Nephron (organoid): ENCODE results near the gene RPS6KC1.
"Not testable (repeated sequence)": the region's sequence is repeated elsewhere in the genome, so short reads cannot be mapped to it uniquely, and the experiment has no call there.

Source experiments
- H3K27ac Mint-ChIP-seq, 3 experiments: 2 replicates each; pipeline ENCODE4 v1.8.0; 2020; ENCODE audit warnings: mixed read lengths in 3 of 3, mild to moderate bottlenecking in 2 of 3, moderate library complexity in 1 of 3
- H3K27me3 Mint-ChIP-seq: 2 replicates; pipeline ENCODE4 v1.8.0; 2021; ENCODE audit warnings: low read depth, mild to moderate bottlenecking, moderate library complexity, mixed read lengths
- H3K36me3 Mint-ChIP-seq: 2 replicates; pipeline ENCODE4 v1.8.0; 2020; ENCODE audit warnings: low read depth, mixed read lengths
- H3K4me1 Mint-ChIP-seq: 2 replicates; pipeline ENCODE4 v1.8.0; 2020; ENCODE audit warnings: mixed read lengths
- H3K4me3 Mint-ChIP-seq, 3 experiments: 2 replicates each; pipeline ENCODE4 v1.8.0; 2020; ENCODE audit warnings: mild to moderate bottlenecking in 3 of 3, mixed read lengths in 3 of 3, moderate library complexity in 2 of 3
- H3K9me3 Mint-ChIP-seq: 2 replicates; pipeline ENCODE4 v1.8.0; 2020; ENCODE audit warnings: mixed read lengths
- TF ChIP-seq, protein P1 (sequence below), 3 experiments: fragments of 200-600 bp; sonication (generic); IDR thresholded peaks; one replicate each; pipeline ENCODE4 v1.5.0; 2021; ENCODE audit warnings: antibody characterized with exemption in 3 of 3; ENCODE audit not compliant: unreplicated experiment in 3 of 3

Gene RPS6KC1

DNA sequence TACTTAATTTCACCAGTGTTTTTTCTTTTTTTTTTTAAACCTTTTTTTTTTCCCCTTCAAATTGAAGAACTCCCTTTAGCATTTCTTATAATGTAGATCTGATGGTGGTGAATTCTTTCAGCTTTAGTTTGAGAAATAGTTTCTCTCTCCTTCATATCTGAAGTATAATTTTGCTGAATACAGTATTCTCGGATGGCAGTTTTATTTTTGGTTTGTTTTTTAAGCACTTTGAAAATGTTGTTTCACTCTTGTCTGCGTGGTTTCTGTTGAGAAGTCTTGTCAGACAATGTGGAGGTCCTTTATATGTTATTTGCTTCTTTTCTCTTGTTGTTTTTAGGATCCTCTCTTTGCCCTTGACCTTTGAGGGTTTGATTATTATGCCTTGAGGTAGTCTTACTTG is 135.1 kb downstream of the RPS6KC1 start:
- peaks cover 78% of the 10 kb centered on the region for H3K36me3 Mint-ChIP-seq
- no peaks in the 10 kb centered on the region for H3K4me1 Mint-ChIP-seq
- no peak overlapping the region for H3K4me3 Mint-ChIP-seq
- H3K9me3 Mint-ChIP-seq = peaks cover 54% of the 10 kb centered on the region
- no peak overlapping the region for H3K27ac Mint-ChIP-seq
- no peaks in the 10 kb centered on the region for H3K27me3 Mint-ChIP-seq
- TF ChIP-seq, protein P1, sequence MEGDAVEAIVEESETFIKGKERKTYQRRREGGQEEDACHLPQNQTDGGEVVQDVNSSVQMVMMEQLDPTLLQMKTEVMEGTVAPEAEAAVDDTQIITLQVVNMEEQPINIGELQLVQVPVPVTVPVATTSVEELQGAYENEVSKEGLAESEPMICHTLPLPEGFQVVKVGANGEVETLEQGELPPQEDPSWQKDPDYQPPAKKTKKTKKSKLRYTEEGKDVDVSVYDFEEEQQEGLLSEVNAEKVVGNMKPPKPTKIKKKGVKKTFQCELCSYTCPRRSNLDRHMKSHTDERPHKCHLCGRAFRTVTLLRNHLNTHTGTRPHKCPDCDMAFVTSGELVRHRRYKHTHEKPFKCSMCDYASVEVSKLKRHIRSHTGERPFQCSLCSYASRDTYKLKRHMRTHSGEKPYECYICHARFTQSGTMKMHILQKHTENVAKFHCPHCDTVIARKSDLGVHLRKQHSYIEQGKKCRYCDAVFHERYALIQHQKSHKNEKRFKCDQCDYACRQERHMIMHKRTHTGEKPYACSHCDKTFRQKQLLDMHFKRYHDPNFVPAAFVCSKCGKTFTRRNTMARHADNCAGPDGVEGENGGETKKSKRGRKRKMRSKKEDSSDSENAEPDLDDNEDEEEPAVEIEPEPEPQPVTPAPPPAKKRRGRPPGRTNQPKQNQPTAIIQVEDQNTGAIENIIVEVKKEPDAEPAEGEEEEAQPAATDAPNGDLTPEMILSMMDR (IDR thresholded peaks at IDR 0.05; ENCODE audit: unreplicated experiment in 3 of 3) = no peak

DNA sequence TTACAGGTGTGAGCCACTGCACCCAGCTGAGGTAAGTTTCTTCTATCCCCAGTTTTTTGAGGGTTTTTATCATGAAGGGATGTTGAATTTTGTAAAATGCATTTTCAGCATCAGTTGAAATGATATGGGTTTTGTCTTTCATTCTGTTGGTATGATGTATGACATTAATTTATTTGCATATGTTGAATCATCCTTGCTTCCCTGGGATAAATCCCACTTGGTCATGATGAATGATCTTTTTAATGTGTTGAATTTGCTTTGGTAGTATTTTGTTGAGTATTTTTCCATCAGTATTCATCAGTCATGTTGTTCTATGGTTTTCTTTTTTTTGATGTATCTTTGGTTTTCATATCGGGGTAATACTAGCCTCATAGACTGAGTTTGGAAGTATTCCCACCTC is 141.0 kb downstream of the RPS6KC1 start:
- Mint-ChIP-seq H3K27me3 (no peaks in the 10 kb centered on the region), H3K9me3 (peaks cover 60% of the 10 kb centered on the region), H3K4me3 (no peak overlapping the region), H3K4me1 (no peaks in the 10 kb centered on the region), H3K36me3 (peaks cover 76% of the 10 kb centered on the region), H3K27ac (no peak overlapping the region)
- TF ChIP-seq, protein P1 (IDR thresholded peaks at IDR 0.05; ENCODE audit: unreplicated experiment in 3 of 3) = no peak

DNA sequence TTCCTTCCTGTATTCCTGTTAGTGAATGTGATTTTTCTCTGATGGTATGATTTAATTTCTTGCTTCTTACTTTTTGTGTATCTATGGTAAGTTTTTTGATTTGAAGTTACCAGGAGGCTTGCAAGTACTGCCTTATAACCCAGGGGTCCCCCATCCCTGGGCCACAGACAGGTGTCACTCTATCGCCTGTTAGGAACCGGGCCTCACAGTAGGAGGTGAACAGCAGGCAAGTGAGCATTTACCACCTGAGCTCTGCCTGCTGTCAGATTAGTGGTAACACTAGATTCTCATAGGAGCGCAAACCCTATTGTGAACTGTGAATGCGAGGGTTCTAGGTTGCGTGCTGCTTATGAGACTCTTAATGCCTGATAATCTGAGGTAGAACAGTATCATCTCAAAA is 143.3 kb downstream of the RPS6KC1 start:
- Mint-ChIP-seq H3K9me3 (peaks cover 73% of the 10 kb centered on the region), H3K27ac (no peak overlapping the region), H3K27me3 (no peaks in the 10 kb centered on the region), H3K36me3 (peaks cover 86% of the 10 kb centered on the region), H3K4me3 (no peak overlapping the region), H3K4me1 (no peaks in the 10 kb centered on the region)
- TF ChIP-seq, protein P1 (IDR thresholded peaks at IDR 0.05; ENCODE audit: unreplicated experiment in 3 of 3) = no peak

DNA sequence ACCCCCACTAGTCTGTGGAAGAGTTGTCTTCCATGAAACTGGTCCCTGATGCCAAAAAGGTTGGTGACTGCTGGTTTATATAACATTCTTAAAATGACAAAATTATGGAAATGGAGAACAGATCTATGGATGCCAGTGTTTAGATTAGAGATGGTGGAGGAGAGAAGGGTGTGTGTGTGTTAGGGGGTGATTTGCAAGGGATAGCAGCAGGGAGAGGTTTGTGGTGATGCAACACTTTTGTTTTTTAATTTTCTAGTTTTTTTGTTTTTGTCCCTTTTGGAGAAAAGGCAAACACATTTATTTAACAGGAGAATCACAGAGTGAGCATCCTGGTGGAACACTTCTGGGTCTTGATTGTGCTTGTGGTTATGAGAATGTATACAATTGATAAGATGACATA is 143.8 kb downstream of the RPS6KC1 start:
- peaks cover 86% of the 10 kb centered on the region for H3K36me3 Mint-ChIP-seq
- no peak overlapping the region for H3K27ac Mint-ChIP-seq
- peaks cover 74% of the 10 kb centered on the region for H3K9me3 Mint-ChIP-seq
- no peaks in the 10 kb centered on the region for H3K27me3 Mint-ChIP-seq
- no peak overlapping the region for H3K4me3 Mint-ChIP-seq
- H3K4me1 Mint-ChIP-seq = no peaks in the 10 kb centered on the region
- TF ChIP-seq, protein P1 (IDR thresholded peaks at IDR 0.05; ENCODE audit: unreplicated experiment in 3 of 3) = no peak

DNA sequence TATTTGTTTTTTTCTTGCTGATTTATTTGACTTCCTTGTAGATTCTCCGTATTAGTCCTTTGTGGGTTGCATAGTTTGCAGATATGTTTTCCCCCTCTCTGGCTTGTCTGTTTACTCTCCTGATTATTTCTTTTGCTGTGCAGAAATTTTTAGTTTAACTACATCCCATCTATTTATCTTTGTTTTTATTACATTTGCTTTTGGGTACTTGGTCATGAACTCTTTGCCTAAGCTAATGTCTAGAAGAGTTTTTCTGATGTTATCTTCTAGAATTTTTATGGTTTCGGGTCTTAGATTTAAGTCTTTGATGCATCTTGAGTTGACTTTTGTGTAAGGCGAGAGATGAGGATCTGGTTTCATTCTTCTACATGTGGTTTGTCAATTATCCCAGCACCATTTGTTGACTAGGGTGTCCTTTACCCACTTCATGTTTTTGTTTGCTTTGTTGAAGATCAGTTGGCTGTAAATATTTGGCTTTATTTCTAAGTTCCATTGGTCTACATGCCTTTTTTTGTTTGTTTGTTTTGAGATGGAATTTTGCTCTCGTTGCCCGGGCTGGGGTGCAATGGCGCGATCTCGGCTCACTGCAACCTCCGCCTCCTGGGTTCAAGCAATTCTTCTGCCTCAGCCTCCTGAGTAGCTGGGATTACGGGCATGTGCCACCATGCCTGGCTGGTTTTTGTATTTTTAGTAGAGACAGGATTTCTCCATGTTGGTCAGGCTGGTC is 145.4 kb downstream of the RPS6KC1 start:
- H3K27me3 Mint-ChIP-seq = not testable (repeated sequence)
- Mint-ChIP-seq H3K36me3 (peaks cover 84% of the 10 kb centered on the region), H3K9me3 (peaks cover 67% of the 10 kb centered on the region)

DNA sequence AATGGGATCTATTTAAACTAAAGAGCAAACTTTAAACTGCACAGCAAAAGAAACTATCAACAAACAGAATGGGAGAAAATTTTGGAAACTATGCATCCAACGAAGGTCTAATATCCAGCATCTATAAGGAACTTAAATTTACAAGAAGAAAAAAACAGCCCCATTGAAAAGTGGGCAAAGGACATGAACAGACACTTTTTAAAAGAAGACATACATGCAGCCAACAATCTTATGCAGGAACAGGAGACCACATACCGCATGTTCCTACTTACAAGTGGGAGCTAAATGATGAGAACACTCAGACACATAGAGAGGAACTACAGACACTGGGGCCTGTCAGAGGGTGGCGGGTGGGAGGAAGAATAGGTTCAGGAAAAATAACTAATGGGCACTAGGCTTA is 149.6 kb downstream of the RPS6KC1 start:
- no peak overlapping the region for H3K4me3 Mint-ChIP-seq
- peaks cover 45% of the 10 kb centered on the region for H3K9me3 Mint-ChIP-seq
- TF ChIP-seq, protein P1 (IDR thresholded peaks at IDR 0.05; ENCODE audit: unreplicated experiment in 3 of 3) = no peak

More for the DNA sequence above, 145.4 kb downstream of the RPS6KC1 start:
- H3K27ac Mint-ChIP-seq, H3K4me1 Mint-ChIP-seq, H3K4me3 Mint-ChIP-seq: not testable (repeated sequence)

More for the DNA sequence above, 149.6 kb downstream of the RPS6KC1 start:
- H3K27ac Mint-ChIP-seq = no peak overlapping the region
- H3K27me3 Mint-ChIP-seq = no peaks in the 10 kb centered on the region
- H3K36me3 Mint-ChIP-seq = peaks cover 67% of the 10 kb centered on the region
- H3K4me1 Mint-ChIP-seq = no peaks in the 10 kb centered on the region
